Stimulated activated CD4-positive, alpha-beta T cell treated with anti-CD3 and anti-CD28 coated beads, Interleukin-4, amount 100 ng/mL, for 48 hours (primary cell): ENCODE data around the gene EML5.

Source experiments
- DNase-seq, 2 donors: peaks; one replicate each; pipeline ENCODE4 v3.0.0-alpha.2; 2020; ENCODE audit warnings: low read depth in 2 of 2

EML5 gene

DNA sequence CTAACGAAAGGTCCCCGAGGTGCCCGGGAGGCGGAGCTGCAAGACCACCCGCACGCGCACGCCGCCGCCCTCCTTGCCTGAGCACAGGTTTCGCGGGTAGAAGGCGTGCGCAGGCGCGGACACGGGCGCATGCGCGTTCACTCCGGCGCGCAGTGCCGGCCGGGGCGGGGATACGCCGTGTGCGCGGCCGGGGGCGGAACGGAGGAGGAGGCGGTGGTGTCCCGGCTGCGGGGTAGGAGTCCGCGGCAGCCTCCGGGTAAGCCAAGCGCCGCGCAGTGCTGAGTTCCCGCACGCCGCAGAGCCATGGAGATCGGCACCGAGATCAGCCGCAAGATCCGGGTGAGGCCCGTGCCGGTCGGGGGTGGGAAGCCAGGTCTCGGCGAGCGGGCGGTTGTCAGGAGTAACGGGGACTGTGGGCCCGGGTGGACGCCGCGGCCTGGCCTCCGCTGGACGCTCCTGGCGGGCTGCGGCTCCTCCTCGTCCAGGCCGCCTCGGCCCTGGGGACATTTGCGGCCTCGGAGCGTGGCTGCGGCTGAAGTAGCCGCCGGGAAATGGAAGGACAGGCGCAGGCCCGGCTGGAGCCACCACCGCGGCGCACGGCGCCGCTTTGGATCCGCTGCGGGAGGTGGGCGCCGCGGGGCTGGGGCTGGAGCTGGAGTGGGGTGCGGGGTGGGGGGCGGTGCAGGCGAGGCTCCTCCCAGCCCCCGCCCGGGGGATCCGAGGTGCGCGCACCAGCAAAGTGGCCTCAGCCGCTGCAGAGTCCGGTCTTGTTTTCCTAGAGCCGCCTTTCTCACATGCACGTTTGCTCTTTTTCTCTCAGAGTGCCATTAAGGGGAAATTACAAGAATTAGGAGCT lies 229.7 kb downstream of the EML5 start, which contains the start of gene ZC3H14:
Gene ZC3H14, plus strand, starts transcription at position 207 of the 856 bp plus-strand sequence. Its CDS starts 97 bp downstream, at position 304.
- peak; percentile 73 to 82 for DNase-seq

DNA sequence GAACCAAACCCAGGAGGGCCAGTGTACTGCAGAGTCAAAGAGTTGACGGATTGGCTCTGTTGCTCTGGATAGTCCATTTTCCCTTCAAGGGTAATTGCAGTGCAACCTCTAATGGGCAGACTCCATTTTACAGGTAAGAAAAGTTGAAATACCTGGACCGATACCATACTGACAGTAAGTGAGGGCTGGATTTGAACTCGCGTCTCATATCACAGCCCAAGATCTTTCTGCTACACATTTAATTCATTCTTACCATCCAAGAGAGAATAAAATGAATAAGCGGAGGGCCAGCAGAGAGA lies 230.3 kb downstream of the EML5 start:
- no peak for DNase-seq
